GM12878 (cell line): ENCODE measurements around the gene NUMA1.

Experiments
- CTCF ChIP-seq, 3 experiments: IDR thresholded peaks in 2 of 3; conservative IDR thresholded peaks in 1 of 3; 2 replicates each; pipeline ENCODE4 v1.5.1; 2011; ENCODE audit warnings: low read depth in 3 of 3, low read length in 3 of 3, mild to moderate bottlenecking in 3 of 3, control low read depth in 2 of 3, moderate library complexity in 2 of 3, inconsistent platforms in 1 of 3, mixed read lengths in 1 of 3; ENCODE audit not compliant: control insufficient read depth in 2 of 3, insufficient read depth in 1 of 3; ENCODE audit errors: extremely low read depth in 1 of 3
- FOXM1 ChIP-seq: IDR thresholded peaks from 2 replicates; pipeline ENCODE4 v1.6.1; 2012; ENCODE audit warnings: low read depth, mild to moderate bottlenecking, inconsistent platforms, low read length, moderate library complexity
- IRF3 ChIP-seq: fragments of 450-650 bp; IDR thresholded peaks from 2 replicates; pipeline ENCODE4 v1.6.1; 2014; ENCODE audit warnings: mild to moderate bottlenecking

- TF ChIP-seq IRF3 (no peak), FOXM1 (no peak), CTCF (IDR thresholded peaks at IDR 0.05 in 2 of 3, conservative IDR thresholded peaks at IDR 0.05 in 1 of 3; ENCODE audit: control insufficient read depth in 2 of 3, extremely low read depth in 1 of 3, insufficient read depth in 1 of 3, low read depth in 3 of 3, low read length in 3 of 3) (no peak)
Measured at GRCh38 chr11:71994786-71995185, 85.6 kb downstream of the NUMA1 start.
